Ovary (tissue), 3 donors: Measurements from ENCODE around the gene IFRD2.

Experiments used
- CTCF ChIP-seq, 3 donors: fragments of 450-650 bp in 2 of 3; fragments of 200-600 bp in 1 of 3; IDR thresholded peaks; one replicate each; pipeline versions ENCODE4 v1.5.1 to v1.8.0; 2016 to 2022; ENCODE audit warnings: antibody characterized with exemption in 3 of 3, mild to moderate bottlenecking in 1 of 3
- EP300 ChIP-seq: sonication (generic); formaldehyde crosslinking; IDR thresholded peaks from one replicate; pipeline ENCODE4 v1.6.1; 2017; ENCODE audit warnings: antibody characterized with exemption
- POLR2A ChIP-seq: fragments of 450-650 bp; IDR thresholded peaks from one replicate; pipeline ENCODE4 v1.6.1; 2017; ENCODE audit warnings: antibody characterized with exemption, mild to moderate bottlenecking, moderate library complexity
- donor health status: DM: no; HTN: no; CAD: no.

DNA sequence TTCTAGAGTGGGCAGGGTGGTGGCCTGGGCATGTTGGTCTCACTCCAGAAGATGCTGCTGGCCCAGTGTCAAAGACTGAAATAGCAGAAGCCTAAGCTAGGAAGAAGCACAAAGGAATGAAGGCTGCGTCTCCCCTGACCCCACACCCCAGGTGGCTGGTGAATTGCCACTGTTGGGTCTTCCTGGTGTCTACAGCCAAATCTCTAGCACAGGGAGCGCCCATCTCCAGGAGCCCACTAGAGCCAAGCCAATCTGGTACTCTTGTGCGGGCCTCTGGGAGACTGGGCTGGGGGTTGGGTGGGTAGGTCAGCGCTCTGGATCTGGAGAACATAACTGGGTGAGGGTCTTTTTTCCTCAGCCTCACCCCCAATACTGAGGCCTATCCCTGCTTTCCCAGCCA lies 34.9 kb upstream of the IFRD2 start:
- TF ChIP-seq EP300, result no peak
- TF ChIP-seq CTCF (IDR thresholded peaks at IDR 0.05), result no peak
- TF ChIP-seq POLR2A, result no peak
